Smooth muscle cell (in vitro differentiated cells): ENCODE data around the gene TSHB. TPM values are rescaled to one million over a fixed set of nuclear protein-coding genes. Genes with fewer than 3 reads are reported as not detected.

Experiments
- DNase-seq: peaks from one replicate; lab custom pipeline; 2025; ENCODE audit not compliant: unreplicated experiment; lab: John Stamatoyannopoulos, UW
- H2AFZ ChIP-seq: fragments of 200-600 bp; sonication (generic); 2 replicates; pipeline ENCODE4 v1.6.0; 2016; ENCODE audit warnings: antibody characterized with exemption, low read depth, mild to moderate bottlenecking
- H3F3A ChIP-seq: fragments of 200-600 bp; sonication (generic); 2 replicates; pipeline ENCODE4 v1.6.0; 2017; ENCODE audit warnings: antibody characterized with exemption, low read depth
- H3K27ac ChIP-seq: fragments of 200-600 bp; sonication (generic); 2 replicates; pipeline ENCODE4 v1.5.1; 2016; ENCODE audit warnings: low read depth, mild to moderate bottlenecking
- H3K27me3 ChIP-seq: fragments of 200-600 bp; sonication (generic); 2 replicates; pipeline ENCODE4 v1.6.1; 2016; ENCODE audit warnings: low read depth, mild to moderate bottlenecking
- H3K36me3 ChIP-seq: fragments of 200-600 bp; sonication (generic); 2 replicates; pipeline ENCODE4 v1.5.1; 2016; ENCODE audit warnings: low read depth
- H3K4me1 ChIP-seq: fragments of 200-600 bp; sonication (generic); 2 replicates; pipeline ENCODE4 v1.5.1; 2016; ENCODE audit warnings: low read depth
- H3K4me2 ChIP-seq: fragments of 200-600 bp; sonication (generic); 2 replicates; pipeline ENCODE4 v1.6.0; 2016; ENCODE audit warnings: mild to moderate bottlenecking
- H3K4me3 ChIP-seq: fragments of 200-600 bp; sonication (generic); 2 replicates; pipeline ENCODE4 v1.5.1; 2016; ENCODE audit warnings: mild to moderate bottlenecking
- H3K79me2 ChIP-seq: fragments of 200-600 bp; sonication (generic); 2 replicates; pipeline ENCODE4 v1.6.0; 2016; ENCODE audit warnings: low read depth, mild to moderate bottlenecking
- H3K9ac ChIP-seq: fragments of 200-600 bp; sonication (generic); 2 replicates; pipeline ENCODE4 v1.6.0; 2016; ENCODE audit warnings: low read depth
- H3K9me3 ChIP-seq: fragments of 200-600 bp; sonication (generic); replicated peaks from 2 replicates; pipeline ENCODE4 v1.5.1; 2016; ENCODE audit warnings: low read depth
- H4K20me1 ChIP-seq: fragments of 200-600 bp; sonication (generic); 2 replicates; pipeline ENCODE4 v1.6.0; 2016; ENCODE audit warnings: low read depth
- CTCF ChIP-seq: fragments of 200-600 bp; sonication (generic); IDR thresholded peaks from 2 replicates; pipeline ENCODE4 v1.5.1; 2017; ENCODE audit warnings: borderline replicate concordance, mild to moderate bottlenecking, antibody characterized with exemption; ENCODE audit not compliant: insufficient read depth, poor library complexity, severe bottlenecking
- WGBS: methylation state at CpG from one replicate; pipeline ENCODE4 v1.1.7; 2016; ENCODE audit warnings: low lambda C conversion rate; 5-methylcytosine and 5-hydroxymethylcytosine counted together
- polyA plus RNA-seq: library from polyadenylated mRNA; unstranded; fragments of >200 nt; fragmentation: Nextera tagmentation; extraction: Ambion mirVana; gene quantifications from 2 replicates; pipeline ENCODE4 v1.2.1, GENCODE V29; 2016
- total RNA-seq: library from RNA; depleted of rRNA; stranded (reverse); fragments of >200 nt; gene quantifications from 2 replicates; pipeline ENCODE4 v1.2.3, GENCODE V29; 2014

Gene TSHB
- total and polyA plus RNA-seq, 2 experiments from 2014 or later: not detected

GRCh38 chr1:115041654-115042053, 12.0 kb downstream of the TSHB start:
- no peak overlapping the region for H3K4me2 ChIP-seq
- no peaks in the 10 kb centered on the region for H3K79me2 ChIP-seq
- H3K9me3 ChIP-seq: no peaks in the 10 kb centered on the region
- no peaks in the 10 kb centered on the region for H3K27me3 ChIP-seq
- H3K4me3 ChIP-seq: no peak overlapping the region
- no peaks in the 10 kb centered on the region for H3F3A ChIP-seq
- H3K4me1 ChIP-seq: no peaks in the 10 kb centered on the region
- H4K20me1 ChIP-seq: no peaks in the 10 kb centered on the region
- DNase-seq: no peak
- H3K27ac ChIP-seq: no peak overlapping the region
- peak; percentile 26 for TF ChIP-seq CTCF
- no peaks in the 10 kb centered on the region for H3K36me3 ChIP-seq
- H3K9ac ChIP-seq: no peak overlapping the region
- no peak overlapping the region for H2AFZ ChIP-seq

- DNase-seq: no peak
- Histone ChIP-seq H2AFZ (no peak overlapping the region), H3K9me3 (no peaks in the 10 kb centered on the region), H3F3A (no peaks in the 10 kb centered on the region), H3K4me2 (no peak overlapping the region), H3K36me3 (no peaks in the 10 kb centered on the region), H3K4me3 (no peak overlapping the region), H3K4me1 (no peaks in the 10 kb centered on the region), H3K79me2 (no peaks in the 10 kb centered on the region), H3K9ac (no peak overlapping the region), H3K27me3 (no peaks in the 10 kb centered on the region), H3K27ac (no peak overlapping the region), H4K20me1 (no peaks in the 10 kb centered on the region)
- no peak for TF ChIP-seq CTCF
Measured at GRCh38 chr1:115046751-115047150, 17.1 kb downstream of the TSHB start.

GRCh38 chr1:115051850-115052249, 22.2 kb downstream of the TSHB start:
- H3K9me3 ChIP-seq: no peaks in the 10 kb centered on the region
- no peaks in the 10 kb centered on the region for H3K27me3 ChIP-seq
- H3F3A ChIP-seq: peaks cover under 1% of the 10 kb centered on the region
- H3K4me1 ChIP-seq: peaks cover 14% of the 10 kb centered on the region
- no peak overlapping the region for H3K4me3 ChIP-seq
- no peak overlapping the region for H3K4me2 ChIP-seq
- no peak overlapping the region for H2AFZ ChIP-seq
- H3K36me3 ChIP-seq: no peaks in the 10 kb centered on the region
- DNase-seq: no peak
- H4K20me1 ChIP-seq: no peaks in the 10 kb centered on the region
- no peak overlapping the region for H3K27ac ChIP-seq
- WGBS: 74% methylated on average over 5 of the region's 5 CpGs
- TF ChIP-seq CTCF: no peak
- H3K9ac ChIP-seq: no peak overlapping the region
- H3K79me2 ChIP-seq: no peaks in the 10 kb centered on the region

GRCh38 chr1:115052454-115053083, 22.9 kb downstream of the TSHB start:
- H3K36me3 ChIP-seq: no peaks in the 10 kb centered on the region
- WGBS: 37% methylated on average over 9 of the region's 9 CpGs

More at GRCh38 chr1:115052454-115053083, 22.9 kb downstream of the TSHB start:
- H4K20me1 ChIP-seq: no peaks in the 10 kb centered on the region
- H3K9ac ChIP-seq: no peak overlapping the region
- peaks cover 16% of the 10 kb centered on the region for H3K4me1 ChIP-seq
- H3K27ac ChIP-seq: no peak overlapping the region
- H3K79me2 ChIP-seq: no peaks in the 10 kb centered on the region
- DNase-seq: no peak
- peaks cover 8% of the 10 kb centered on the region for H3F3A ChIP-seq
- no peaks in the 10 kb centered on the region for H3K27me3 ChIP-seq
- H3K9me3 ChIP-seq: no peaks in the 10 kb centered on the region
- no peak overlapping the region for H2AFZ ChIP-seq
- no peak overlapping the region for H3K4me2 ChIP-seq
- no peak overlapping the region for H3K4me3 ChIP-seq
- TF ChIP-seq CTCF: peak; percentile 79
